ENCODE results near the gene SAMD1.

Gene SAMD1

DNA sequence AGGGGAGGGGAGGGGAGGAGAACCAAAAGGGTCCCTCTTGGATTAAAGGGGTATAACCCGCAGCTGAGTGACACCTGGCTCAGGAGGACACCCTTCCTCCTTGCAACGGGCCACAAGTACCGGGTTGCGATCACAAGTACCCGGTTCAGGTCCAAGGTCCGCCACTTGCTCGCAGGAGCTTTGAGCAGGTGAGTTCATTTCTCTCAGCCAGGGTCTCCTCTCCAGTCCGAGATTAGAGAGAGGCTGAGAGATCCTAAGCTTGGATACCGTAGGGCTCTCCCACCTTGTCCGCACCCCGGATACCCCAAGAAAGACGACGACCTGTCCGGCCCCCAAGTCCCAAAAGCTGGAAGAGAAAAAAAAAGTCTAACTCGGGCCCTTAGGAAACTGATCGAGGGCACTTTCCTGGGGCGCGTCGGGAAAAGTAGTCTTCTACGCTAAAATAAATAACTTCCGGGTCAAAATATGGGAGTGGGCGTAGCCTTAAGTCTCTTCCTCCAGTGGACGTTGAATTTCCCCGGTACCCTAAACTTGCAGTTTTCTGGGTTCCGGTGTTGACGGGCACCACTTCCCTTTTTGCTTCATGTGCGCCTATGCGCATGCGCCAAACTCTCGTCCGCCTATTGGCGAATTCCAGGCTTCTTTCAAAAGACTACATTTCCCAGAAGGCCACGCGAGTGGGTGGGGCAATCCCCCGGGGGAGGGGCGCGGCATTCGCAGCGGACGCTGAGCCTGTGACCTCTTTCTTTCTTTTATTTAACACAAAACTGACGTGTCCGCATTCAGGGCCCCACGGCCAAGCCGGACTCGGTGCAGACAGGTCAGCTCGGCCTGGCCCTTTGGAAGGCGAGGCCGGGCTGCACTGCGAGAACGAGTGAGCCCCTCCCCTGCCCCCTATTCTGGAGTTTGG lies 9.4 kb downstream of the SAMD1 start:
- Histone ChIP-seq H3K9me3 (ENCODE audit: control insufficient read depth in 2 of 2, low read length in 2 of 2) (no peaks in the 10 kb centered on the region), H3K27ac (ENCODE audit: low read depth in 2 of 2, low read length in 2 of 2) (peak overlapping the region; percentile 93 to 96), H3K9ac (ENCODE audit: low read depth in 1 of 2, low read length in 2 of 2) (peak overlapping the region; percentile 87 to 97)

GRCh38 chr19:14078411-14078810 lies 12.1 kb downstream of the SAMD1 start:
- peak overlapping the region in 1 of 2 donors; percentile 23 for H3K27ac ChIP-seq (ENCODE audit: low read depth in 2 of 2, low read length in 2 of 2)
- H3K4me1 ChIP-seq (ENCODE audit: control insufficient read depth in 2 of 2, insufficient read depth in 2 of 2, low read length in 2 of 2), result peaks cover 31 to 42% of the 10 kb centered on the region in 2 donors
- H3K9me3 ChIP-seq (ENCODE audit: control insufficient read depth in 2 of 2, low read length in 2 of 2), result no peaks in the 10 kb centered on the region

More for the DNA sequence above, 9.4 kb downstream of the SAMD1 start:
- no peaks in the 10 kb centered on the region for H3K36me3 ChIP-seq (ENCODE audit: control insufficient read depth in 2 of 2, insufficient read depth in 2 of 2, low read length in 2 of 2)
- peaks cover 20 to 23% of the 10 kb centered on the region in 2 donors for H3K4me1 ChIP-seq (ENCODE audit: control insufficient read depth in 2 of 2, insufficient read depth in 2 of 2, low read length in 2 of 2)
- H3K27me3 ChIP-seq (ENCODE audit: control insufficient read depth in 2 of 2, insufficient read depth in 2 of 2, low read length in 2 of 2), result no peaks in the 10 kb centered on the region
- peak overlapping the region; percentile 85 to 90 for H3K4me3 ChIP-seq (ENCODE audit: low read length in 2 of 2)

GRCh38 chr19:14073925-14074838 lies 16.4 kb downstream of the SAMD1 start:
- H3K4me1 ChIP-seq (ENCODE audit: control insufficient read depth in 2 of 2, insufficient read depth in 2 of 2, low read length in 2 of 2), result peaks cover 22 to 35% of the 10 kb centered on the region in 2 donors
- H3K9me3 ChIP-seq (ENCODE audit: control insufficient read depth in 2 of 2, low read length in 2 of 2), result no peaks in the 10 kb centered on the region
- peak overlapping the region; percentile 89 to 94 for H3K9ac ChIP-seq (ENCODE audit: low read depth in 1 of 2, low read length in 2 of 2)
- H3K27ac ChIP-seq (ENCODE audit: low read depth in 2 of 2, low read length in 2 of 2), result peak overlapping the region; percentile 95 to 98
- peak overlapping the region; percentile 85 to 91 for H3K4me3 ChIP-seq (ENCODE audit: low read length in 2 of 2)
- H3K36me3 ChIP-seq (ENCODE audit: control insufficient read depth in 2 of 2, insufficient read depth in 2 of 2, low read length in 2 of 2), result peaks cover 0 to 2% of the 10 kb centered on the region in 2 donors
- H3K27me3 ChIP-seq (ENCODE audit: control insufficient read depth in 2 of 2, insufficient read depth in 2 of 2, low read length in 2 of 2), result no peaks in the 10 kb centered on the region

More at GRCh38 chr19:14078411-14078810, 12.1 kb downstream of the SAMD1 start:
- H3K27me3 ChIP-seq (ENCODE audit: control insufficient read depth in 2 of 2, insufficient read depth in 2 of 2, low read length in 2 of 2), result no peaks in the 10 kb centered on the region
- H3K36me3 ChIP-seq (ENCODE audit: control insufficient read depth in 2 of 2, insufficient read depth in 2 of 2, low read length in 2 of 2), result no peaks in the 10 kb centered on the region
- no peak overlapping the region for H3K9ac ChIP-seq (ENCODE audit: low read depth in 1 of 2, low read length in 2 of 2)
- no peak overlapping the region for H3K4me3 ChIP-seq (ENCODE audit: low read length in 2 of 2)

DNA sequence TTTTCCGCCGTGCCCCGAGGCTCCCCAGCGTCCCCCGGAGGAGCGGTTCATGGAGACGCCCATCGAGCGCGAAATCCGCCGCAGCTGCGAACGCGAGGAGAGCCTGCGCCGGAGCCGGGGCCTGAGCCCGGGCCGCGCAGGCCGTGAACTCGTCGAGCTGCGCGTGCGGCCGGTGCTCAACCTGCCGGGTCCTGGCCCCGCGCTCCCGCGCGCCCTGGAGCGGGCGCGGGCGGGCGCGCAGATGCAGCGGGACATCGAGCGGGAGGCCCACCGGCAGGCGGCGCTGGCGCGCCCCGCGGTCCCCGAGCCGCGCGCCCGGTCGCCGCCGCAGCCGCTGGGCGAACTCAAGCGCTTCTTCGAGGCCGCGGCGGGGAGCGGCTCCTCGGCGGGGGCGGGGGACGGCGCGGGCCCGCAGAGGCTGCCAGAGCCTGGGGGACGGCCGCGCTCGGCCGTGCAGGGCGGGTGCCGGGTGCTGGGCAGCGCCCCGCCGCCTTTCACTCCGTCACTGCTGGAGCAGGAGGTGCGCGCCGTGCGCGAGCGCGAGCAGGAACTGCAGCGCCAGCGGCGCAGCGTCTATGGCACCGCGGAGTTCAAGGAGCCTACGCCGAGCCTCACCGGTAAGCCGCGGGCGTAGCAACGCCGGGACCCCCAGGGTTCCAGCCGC lies 17.2 kb downstream of the SAMD1 start:
- Histone ChIP-seq H3K27ac (ENCODE audit: low read depth in 2 of 2, low read length in 2 of 2) (peak overlapping the region; percentile 95 to 98), H3K36me3 (ENCODE audit: control insufficient read depth in 2 of 2, insufficient read depth in 2 of 2, low read length in 2 of 2) (peaks cover 0 to 2% of the 10 kb centered on the region in 2 donors), H3K27me3 (ENCODE audit: control insufficient read depth in 2 of 2, insufficient read depth in 2 of 2, low read length in 2 of 2) (no peaks in the 10 kb centered on the region), H3K9me3 (ENCODE audit: control insufficient read depth in 2 of 2, low read length in 2 of 2) (no peaks in the 10 kb centered on the region), H3K4me3 (ENCODE audit: low read length in 2 of 2) (peak overlapping the region; percentile 90 to 91), H3K4me1 (ENCODE audit: control insufficient read depth in 2 of 2, insufficient read depth in 2 of 2, low read length in 2 of 2) (peaks cover 20 to 35% of the 10 kb centered on the region in 2 donors), H3K9ac (ENCODE audit: low read depth in 1 of 2, low read length in 2 of 2) (peak overlapping the region; percentile 89 to 94)

GRCh38 chr19:14072535-14073260 lies 17.9 kb downstream of the SAMD1 start, which contains the start of gene MISP3:
Gene MISP3 (plus strand): TSS chr19:14072786. CDS start chr19:14073310, 524 bp downstream.
- Histone ChIP-seq H3K36me3 (ENCODE audit: control insufficient read depth in 2 of 2, insufficient read depth in 2 of 2, low read length in 2 of 2) (peaks cover 0 to 2% of the 10 kb centered on the region in 2 donors), H3K9ac (ENCODE audit: low read depth in 1 of 2, low read length in 2 of 2) (peak within 1 kb of the TSS; percentile 89 to 94), H3K27me3 (ENCODE audit: control insufficient read depth in 2 of 2, insufficient read depth in 2 of 2, low read length in 2 of 2) (no peaks in the 10 kb centered on the region), H3K27ac (ENCODE audit: low read depth in 2 of 2, low read length in 2 of 2) (peak within 1 kb of the TSS; percentile 95 to 98), H3K4me1 (ENCODE audit: control insufficient read depth in 2 of 2, insufficient read depth in 2 of 2, low read length in 2 of 2) (peaks cover 19 to 35% of the 10 kb centered on the region in 2 donors), H3K9me3 (ENCODE audit: control insufficient read depth in 2 of 2, low read length in 2 of 2) (no peaks in the 10 kb centered on the region), H3K4me3 (ENCODE audit: low read length in 2 of 2) (peak within 1 kb of the TSS; percentile 90 to 91)

GRCh38 chr19:14070268-14071050 lies 20.1 kb downstream of the SAMD1 start:
- H3K27me3 ChIP-seq (ENCODE audit: control insufficient read depth in 2 of 2, insufficient read depth in 2 of 2, low read length in 2 of 2), result no peaks in the 10 kb centered on the region
- H3K9ac ChIP-seq (ENCODE audit: low read depth in 1 of 2, low read length in 2 of 2), result no peak overlapping the region
- H3K9me3 ChIP-seq (ENCODE audit: control insufficient read depth in 2 of 2, low read length in 2 of 2), result no peaks in the 10 kb centered on the region
- peaks cover 17 to 28% of the 10 kb centered on the region in 2 donors for H3K4me1 ChIP-seq (ENCODE audit: control insufficient read depth in 2 of 2, insufficient read depth in 2 of 2, low read length in 2 of 2)
- H3K27ac ChIP-seq (ENCODE audit: low read depth in 2 of 2, low read length in 2 of 2), result no peak overlapping the region
- H3K36me3 ChIP-seq (ENCODE audit: control insufficient read depth in 2 of 2, insufficient read depth in 2 of 2, low read length in 2 of 2), result peaks cover 0 to 2% of the 10 kb centered on the region in 2 donors
- H3K4me3 ChIP-seq (ENCODE audit: low read length in 2 of 2), result no peak overlapping the region

DNA sequence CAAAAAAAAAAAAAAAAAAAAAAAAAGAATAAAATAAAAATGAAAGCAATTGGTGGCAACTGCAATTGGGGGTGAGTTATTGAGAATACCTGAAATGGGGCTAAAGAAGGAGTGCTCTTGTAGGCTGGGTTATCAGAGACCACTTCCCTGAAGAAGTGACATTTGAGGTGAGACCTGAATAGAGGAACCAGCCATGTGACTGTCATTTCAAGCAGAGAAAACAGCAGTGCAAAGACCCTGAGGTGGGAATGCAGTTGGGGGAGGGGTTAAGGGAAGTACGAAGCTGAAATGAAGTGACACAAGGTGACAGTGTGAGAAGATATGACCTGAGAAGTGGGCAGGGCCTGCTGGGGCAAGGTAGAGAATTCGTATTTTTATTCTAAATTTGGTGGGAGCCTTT lies 24.4 kb downstream of the SAMD1 start:
- no peaks in the 10 kb centered on the region for H3K9me3 ChIP-seq (ENCODE audit: control insufficient read depth in 2 of 2, low read length in 2 of 2)
- H3K36me3 ChIP-seq (ENCODE audit: control insufficient read depth in 2 of 2, insufficient read depth in 2 of 2, low read length in 2 of 2), result peaks cover 0 to 2% of the 10 kb centered on the region in 2 donors
- H3K4me1 ChIP-seq (ENCODE audit: control insufficient read depth in 2 of 2, insufficient read depth in 2 of 2, low read length in 2 of 2), result peaks cover 0 to 3% of the 10 kb centered on the region in 2 donors
- H3K9ac ChIP-seq (ENCODE audit: low read depth in 1 of 2, low read length in 2 of 2), result no peak overlapping the region
- H3K27me3 ChIP-seq (ENCODE audit: control insufficient read depth in 2 of 2, insufficient read depth in 2 of 2, low read length in 2 of 2), result no peaks in the 10 kb centered on the region
- no peak overlapping the region for H3K27ac ChIP-seq (ENCODE audit: low read depth in 2 of 2, low read length in 2 of 2)
- H3K4me3 ChIP-seq (ENCODE audit: low read length in 2 of 2), result no peak overlapping the region

DNA sequence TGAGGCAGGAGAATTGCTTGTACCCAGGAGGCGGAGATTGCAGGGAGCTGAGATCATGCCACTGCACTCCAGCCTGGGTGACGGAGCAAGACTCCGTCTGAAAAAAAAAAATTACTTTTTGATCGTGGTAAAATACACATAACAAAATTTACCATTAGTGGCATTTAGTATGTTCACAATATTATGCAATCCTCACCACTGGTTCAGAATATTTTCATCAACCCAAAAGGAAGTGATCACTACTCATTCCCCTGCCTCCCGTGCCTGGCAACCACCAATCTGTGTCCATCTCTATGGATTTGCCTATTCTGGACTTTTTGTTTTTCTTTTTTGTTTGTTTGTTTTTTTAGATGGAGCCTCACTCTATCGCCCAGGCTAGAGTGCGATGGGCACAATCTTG lies 27.4 kb downstream of the SAMD1 start:
- Histone ChIP-seq H3K9ac (ENCODE audit: low read depth in 1 of 2, low read length in 2 of 2) (no peak overlapping the region), H3K36me3 (ENCODE audit: control insufficient read depth in 2 of 2, insufficient read depth in 2 of 2, low read length in 2 of 2) (no peaks in the 10 kb centered on the region), H3K4me1 (ENCODE audit: control insufficient read depth in 2 of 2, insufficient read depth in 2 of 2, low read length in 2 of 2) (peaks cover under 1 to 3% of the 10 kb centered on the region in 2 donors), H3K27me3 (ENCODE audit: control insufficient read depth in 2 of 2, insufficient read depth in 2 of 2, low read length in 2 of 2) (peaks cover 3 to 4% of the 10 kb centered on the region in 2 donors), H3K27ac (ENCODE audit: low read depth in 2 of 2, low read length in 2 of 2) (no peak overlapping the region), H3K4me3 (ENCODE audit: low read length in 2 of 2) (no peak overlapping the region), H3K9me3 (ENCODE audit: control insufficient read depth in 2 of 2, low read length in 2 of 2) (no peaks in the 10 kb centered on the region)

All from mucosa of rectum (tissue), 2 donors.